HepG2 (cell line): ENCODE data around the gene KDM7A. TPM values are rescaled to one million over a fixed set of nuclear protein-coding genes. Genes with fewer than 3 reads are reported as not detected.

Source experiments
- ATAD3A ChIP-seq: sonication (generic); formaldehyde crosslinking; IDR thresholded peaks from 2 replicates; pipeline ENCODE4 v1.4.0; 2020; ENCODE audit warnings: missing genetic modification reagents
- MLX ChIP-seq: IDR thresholded peaks from 2 replicates; pipeline ENCODE4 v1.6.1; 2016
- MZF1 ChIP-seq: sonication (generic); formaldehyde crosslinking; IDR thresholded peaks from 2 replicates; pipeline ENCODE4 v1.8.1; 2023; ENCODE audit warnings: mild to moderate bottlenecking, missing genetic modification reagents, borderline replicate concordance
- NCOR1 ChIP-seq: fragments of 200-600 bp; sonication (generic); IDR thresholded peaks from 2 replicates; pipeline ENCODE4 v1.7.0; 2017; ENCODE audit warnings: antibody characterized with exemption, low read length, borderline replicate concordance
- PCBP1 ChIP-seq: fragments of 200-400 bp; formaldehyde crosslinking; IDR thresholded peaks from 2 replicates; pipeline ENCODE4 v1.6.1; 2017; ENCODE audit warnings: mild to moderate bottlenecking, low read depth, low read length, borderline replicate concordance
- SATB2 ChIP-seq: sonication (generic); formaldehyde crosslinking; IDR thresholded peaks from 2 replicates; pipeline ENCODE4 v1.5.0; 2020; ENCODE audit warnings: missing genetic modification reagents
- SUZ12 ChIP-seq: fragments of 150-350 bp; IDR thresholded peaks from 2 replicates; pipeline ENCODE4 v1.6.1; 2014; ENCODE audit warnings: low read depth, low read length
- ZBTB3 ChIP-seq: sonication (generic); formaldehyde crosslinking; IDR thresholded peaks from 2 replicates; pipeline ENCODE4 v1.4.0; 2020; ENCODE audit warnings: low read depth, mild to moderate bottlenecking, moderate library complexity, missing genetic modification reagents, borderline replicate concordance
- ZNF513 ChIP-seq: sonication (generic); formaldehyde crosslinking; conservative IDR thresholded peaks from 2 replicates; pipeline ENCODE4 v1.5.0; 2020; ENCODE audit warnings: missing genetic modification reagents
- ZNF564 ChIP-seq: sonication (generic); formaldehyde crosslinking; IDR thresholded peaks from 2 replicates; pipeline ENCODE4 v1.8.1; 2023; ENCODE audit warnings: mild to moderate bottlenecking, missing genetic modification reagents
- ZNF646 ChIP-seq: sonication (generic); formaldehyde crosslinking; IDR thresholded peaks from 2 replicates; pipeline ENCODE4 v1.9.0; 2021; ENCODE audit warnings: mild to moderate bottlenecking, missing genetic modification reagents
- polyA plus RNA-seq, 8 experiments: library from polyadenylated mRNA; depleted of rRNA in 3 of 8; stranded (reverse) in 7 of 8; unstranded in 1 of 8; fragments of >200 nt; fragmentation: Illumina TruSeq in 4 of 8; extraction: Trizol in 4 of 8; gene quantifications; 2 replicates each; pipeline versions ENCODE4 v1.2.1 to v1.2.3, GENCODE V29; 2011 to 2016; ENCODE audit warnings: low read depth in 4 of 8, missing spikeins in 1 of 8, mixed read lengths in 1 of 8; ENCODE audit not compliant: insufficient read depth in 1 of 8
- total RNA-seq, 5 experiments: library from RNA; depleted of rRNA; stranded (reverse); fragments of >200 nt; fragmentation: Illumina TruSeq; extraction: Trizol; gene quantifications; 2 replicates each; pipeline ENCODE4 v1.2.3, GENCODE V29; 2016; ENCODE audit warnings: low read depth in 1 of 5
- TF ChIP-seq, protein P1 (sequence below): sonication (generic); formaldehyde crosslinking; IDR thresholded peaks from 2 replicates; pipeline ENCODE4 v1.5.0; 2020; ENCODE audit warnings: mild to moderate bottlenecking, missing genetic modification reagents, moderate library complexity
- TF ChIP-seq, protein P2 (sequence below): sonication (generic); formaldehyde crosslinking; IDR thresholded peaks from 2 replicates; pipeline ENCODE4 v1.4.0; 2020; ENCODE audit warnings: missing genetic modification reagents, borderline replicate concordance

KDM7A gene
- total and polyA plus RNA-seq, 2 of the 13 experiments (the other 11 are each of a cell fraction or from before 2014, with no cell fraction given) = 10.8 to 16.8 TPM

- TF ChIP-seq, protein P1, sequence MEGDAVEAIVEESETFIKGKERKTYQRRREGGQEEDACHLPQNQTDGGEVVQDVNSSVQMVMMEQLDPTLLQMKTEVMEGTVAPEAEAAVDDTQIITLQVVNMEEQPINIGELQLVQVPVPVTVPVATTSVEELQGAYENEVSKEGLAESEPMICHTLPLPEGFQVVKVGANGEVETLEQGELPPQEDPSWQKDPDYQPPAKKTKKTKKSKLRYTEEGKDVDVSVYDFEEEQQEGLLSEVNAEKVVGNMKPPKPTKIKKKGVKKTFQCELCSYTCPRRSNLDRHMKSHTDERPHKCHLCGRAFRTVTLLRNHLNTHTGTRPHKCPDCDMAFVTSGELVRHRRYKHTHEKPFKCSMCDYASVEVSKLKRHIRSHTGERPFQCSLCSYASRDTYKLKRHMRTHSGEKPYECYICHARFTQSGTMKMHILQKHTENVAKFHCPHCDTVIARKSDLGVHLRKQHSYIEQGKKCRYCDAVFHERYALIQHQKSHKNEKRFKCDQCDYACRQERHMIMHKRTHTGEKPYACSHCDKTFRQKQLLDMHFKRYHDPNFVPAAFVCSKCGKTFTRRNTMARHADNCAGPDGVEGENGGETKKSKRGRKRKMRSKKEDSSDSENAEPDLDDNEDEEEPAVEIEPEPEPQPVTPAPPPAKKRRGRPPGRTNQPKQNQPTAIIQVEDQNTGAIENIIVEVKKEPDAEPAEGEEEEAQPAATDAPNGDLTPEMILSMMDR = no peak
- no peak for TF ChIP-seq SATB2 (CRISPR knock-in tag)
- TF ChIP-seq ATAD3A (CRISPR knock-in tag) = no peak
- TF ChIP-seq ZNF513 = no peak
- TF ChIP-seq MZF1 (CRISPR knock-in tag) = no peak
- no peak for TF ChIP-seq ZBTB3
- no peak for TF ChIP-seq MLX (CRISPR knock-in tag)
- no peak for TF ChIP-seq SUZ12
- TF ChIP-seq NCOR1 = no peak; the same call in 1 of the 2 replicates
- TF ChIP-seq, protein P2, sequence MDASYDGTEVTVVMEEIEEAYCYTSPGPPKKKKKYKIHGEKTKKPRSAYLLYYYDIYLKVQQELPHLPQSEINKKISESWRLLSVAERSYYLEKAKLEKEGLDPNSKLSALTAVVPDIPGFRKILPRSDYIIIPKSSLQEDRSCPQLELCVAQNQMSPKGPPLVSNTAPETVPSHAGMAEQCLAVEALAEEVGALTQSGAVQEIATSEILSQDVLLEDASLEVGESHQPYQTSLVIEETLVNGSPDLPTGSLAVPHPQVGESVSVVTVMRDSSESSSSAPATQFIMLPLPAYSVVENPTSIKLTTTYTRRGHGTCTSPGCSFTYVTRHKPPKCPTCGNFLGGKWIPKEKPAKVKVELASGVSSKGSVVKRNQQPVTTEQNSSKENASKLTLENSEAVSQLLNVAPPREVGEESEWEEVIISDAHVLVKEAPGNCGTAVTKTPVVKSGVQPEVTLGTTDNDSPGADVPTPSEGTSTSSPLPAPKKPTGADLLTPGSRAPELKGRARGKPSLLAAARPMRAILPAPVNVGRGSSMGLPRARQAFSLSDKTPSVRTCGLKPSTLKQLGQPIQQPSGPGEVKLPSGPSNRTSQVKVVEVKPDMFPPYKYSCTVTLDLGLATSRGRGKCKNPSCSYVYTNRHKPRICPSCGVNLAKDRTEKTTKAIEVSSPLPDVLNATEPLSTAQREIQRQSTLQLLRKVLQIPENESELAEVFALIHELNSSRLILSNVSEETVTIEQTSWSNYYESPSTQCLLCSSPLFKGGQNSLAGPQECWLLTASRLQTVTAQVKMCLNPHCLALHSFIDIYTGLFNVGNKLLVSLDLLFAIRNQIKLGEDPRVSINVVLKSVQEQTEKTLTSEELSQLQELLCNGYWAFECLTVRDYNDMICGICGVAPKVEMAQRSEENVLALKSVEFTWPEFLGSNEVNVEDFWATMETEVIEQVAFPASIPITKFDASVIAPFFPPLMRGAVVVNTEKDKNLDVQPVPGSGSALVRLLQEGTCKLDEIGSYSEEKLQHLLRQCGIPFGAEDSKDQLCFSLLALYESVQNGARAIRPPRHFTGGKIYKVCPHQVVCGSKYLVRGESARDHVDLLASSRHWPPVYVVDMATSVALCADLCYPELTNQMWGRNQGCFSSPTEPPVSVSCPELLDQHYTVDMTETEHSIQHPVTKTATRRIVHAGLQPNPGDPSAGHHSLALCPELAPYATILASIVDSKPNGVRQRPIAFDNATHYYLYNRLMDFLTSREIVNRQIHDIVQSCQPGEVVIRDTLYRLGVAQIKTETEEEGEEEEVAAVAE (CRISPR knock-in tag) = no peak
- TF ChIP-seq PCBP1 = 0 out of 2 replicates have a peak, but pooled peaks have one; percentile 23
- TF ChIP-seq ZNF564 (CRISPR knock-in tag) = peak; percentile 65
- TF ChIP-seq ZNF646 (CRISPR knock-in tag) = no peak
Observed at GRCh38 chr7:140176811-140177702, at the start of gene KDM7A (continued).
